Lower lobe of right lung (tissue), 2 donors: ENCODE data around the gene CASKIN1. TPM values are rescaled to one million over a fixed set of nuclear protein-coding genes. Genes with fewer than 3 reads are reported as not detected.

Experiments used
- ATAC-seq, 2 donors: fragments of 200-7000 bp; cut with Tn5 transposase; one replicate each; pipeline ENCODE4 v1.9.1; 2020 to 2022; ENCODE audit warnings: mild to moderate bottlenecking in 2 of 2, moderate library complexity in 2 of 2
- DNase-seq: peaks from one replicate; pipeline ENCODE4 v3.0.0-alpha.2; 2020
- H3K27ac ChIP-seq: fragments of 200-600 bp; one replicate; pipeline ENCODE4 v1.8.0; 2022
- H3K27me3 ChIP-seq: fragments of 200-600 bp; one replicate; pipeline ENCODE4 v1.8.0; 2022; ENCODE audit warnings: low read depth
- H3K36me3 ChIP-seq: fragments of 200-600 bp; one replicate; pipeline ENCODE4 v1.8.0; 2022; ENCODE audit warnings: mild to moderate bottlenecking
- H3K4me1 ChIP-seq: fragments of 200-600 bp; one replicate; pipeline ENCODE4 v1.8.0; 2022
- H3K4me3 ChIP-seq: fragments of 200-600 bp; one replicate; pipeline ENCODE4 v1.8.0; 2022; ENCODE audit warnings: mild to moderate bottlenecking
- H3K9me3 ChIP-seq: fragments of 200-600 bp; one replicate; pipeline ENCODE4 v1.8.0; 2022
- CTCF ChIP-seq: fragments of 200-600 bp; IDR thresholded peaks from one replicate; pipeline ENCODE4 v1.8.0; 2022; ENCODE audit warnings: antibody characterized with exemption, mild to moderate bottlenecking
- intact Hi-C: fragments of 100-400 bp; cut with DNase I; formaldehyde crosslinking; loops from one replicate; pipeline ENCODE4 v1.11.0; 2022
- total RNA-seq: library from RNA; stranded (reverse); fragmentation: NEBNext Ultra II Directional; extraction: Animal tissue kit (Norgen Biotek cat#: 25700); gene quantifications from one replicate; pipeline ENCODE4 v1.2.1, GENCODE V29; 2021
- donor health status: DM: no; HTN: yes; CAD: no; lungs with severe emphysema.

CASKIN1 gene
- total RNA-seq, 1 donor from 2014 or later = 0.09 TPM

GRCh38 chr16:2180962-2181923 lies 15.2 kb downstream of the CASKIN1 start:
- H3K9me3 ChIP-seq = no peaks in the 10 kb centered on the region
- H3K4me3 ChIP-seq = no peak overlapping the region
- no peak for DNase-seq
- no peaks in the 10 kb centered on the region for H3K27me3 ChIP-seq
- peaks cover 20% of the 10 kb centered on the region for H3K36me3 ChIP-seq
- no peak overlapping the region for H3K27ac ChIP-seq
- TF ChIP-seq CTCF = no peak
- intact Hi-C loops = no loop called here
- no peak for ATAC-seq
- no peaks in the 10 kb centered on the region for H3K4me1 ChIP-seq

GRCh38 chr16:2180461-2180860 lies 15.9 kb downstream of the CASKIN1 start:
- no peaks in the 10 kb centered on the region for H3K9me3 ChIP-seq
- DNase-seq (no peak), ATAC-seq (no peak)
- no peak overlapping the region for H3K27ac ChIP-seq
- H3K36me3 ChIP-seq = peaks cover 28% of the 10 kb centered on the region
- intact Hi-C loops = no loop called here
- H3K27me3 ChIP-seq = no peaks in the 10 kb centered on the region
- TF ChIP-seq CTCF = no peak
- H3K4me3 ChIP-seq = no peak overlapping the region
- H3K4me1 ChIP-seq = no peaks in the 10 kb centered on the region

- no peak overlapping the region for H3K4me3 ChIP-seq
Observed at GRCh38 chr16:2179576-2179975, 16.8 kb downstream of the CASKIN1 start.

GRCh38 chr16:2179107-2179501 lies 17.3 kb downstream of the CASKIN1 start:
- Histone ChIP-seq H3K4me3 (no peak overlapping the region), H3K9me3 (no peaks in the 10 kb centered on the region), H3K4me1 (no peaks in the 10 kb centered on the region), H3K27me3 (no peaks in the 10 kb centered on the region), H3K27ac (no peak overlapping the region), H3K36me3 (peaks cover 42% of the 10 kb centered on the region)
- DNase-seq (no peak), ATAC-seq (no peak)
- TF ChIP-seq CTCF = no peak
- intact Hi-C loops = no loop called here

More at GRCh38 chr16:2179576-2179975, 16.8 kb downstream of the CASKIN1 start:
- H3K27ac ChIP-seq = no peak overlapping the region
- no peak for DNase-seq
- H3K36me3 ChIP-seq = peaks cover 37% of the 10 kb centered on the region
- no peaks in the 10 kb centered on the region for H3K9me3 ChIP-seq
- ATAC-seq = no peak
- no peak for TF ChIP-seq CTCF
- no peaks in the 10 kb centered on the region for H3K4me1 ChIP-seq
- intact Hi-C loops = no loop called here
- H3K27me3 ChIP-seq = no peaks in the 10 kb centered on the region

- no peaks in the 10 kb centered on the region for H3K9me3 ChIP-seq
- peak in 1 of 2 donors; percentile 11 for ATAC-seq
- no peak overlapping the region for H3K4me3 ChIP-seq
- TF ChIP-seq CTCF = no peak
- no peak overlapping the region for H3K27ac ChIP-seq
- H3K27me3 ChIP-seq = no peaks in the 10 kb centered on the region
- H3K36me3 ChIP-seq = peaks cover 47% of the 10 kb centered on the region
- H3K4me1 ChIP-seq = no peaks in the 10 kb centered on the region
- intact Hi-C loops = no loop called here
- DNase-seq = no peak
Observed at GRCh38 chr16:2178321-2179106, 17.9 kb downstream of the CASKIN1 start.
